SK-MEL-5 (cell line): ENCODE results near the gene PDCD11. TPM values are rescaled to one million over a fixed set of nuclear protein-coding genes. Genes with fewer than 3 reads are reported as not detected.
"Not testable (repeated sequence)": the region's sequence is repeated elsewhere in the genome, so short reads cannot be mapped to it uniquely, and the experiment has no call there.

Source experiments
- DNase-seq: peaks from one replicate; pipeline ENCODE4 v3.0.0-alpha.2; 2016; ENCODE audit warnings: low read depth, low spot score
- in situ Hi-C: cut with HindIII; loops from 2 replicates; pipeline ENCODE4 v1.10.0; 2016; ENCODE audit warnings: low sequenced_read_pairs, high pct_unique_total_duplicates, low pct_unique_long_range_greater_than_20kb
- total RNA-seq: library from RNA; depleted of rRNA; stranded (reverse); fragments of >200 nt; shearing (Covaris generic); gene quantifications from 2 replicates; pipeline ENCODE4 v1.2.3, GENCODE V29; 2014

PDCD11 gene
- total RNA-seq, 1 experiment from 2014 or later, result 31.8 TPM

DNA sequence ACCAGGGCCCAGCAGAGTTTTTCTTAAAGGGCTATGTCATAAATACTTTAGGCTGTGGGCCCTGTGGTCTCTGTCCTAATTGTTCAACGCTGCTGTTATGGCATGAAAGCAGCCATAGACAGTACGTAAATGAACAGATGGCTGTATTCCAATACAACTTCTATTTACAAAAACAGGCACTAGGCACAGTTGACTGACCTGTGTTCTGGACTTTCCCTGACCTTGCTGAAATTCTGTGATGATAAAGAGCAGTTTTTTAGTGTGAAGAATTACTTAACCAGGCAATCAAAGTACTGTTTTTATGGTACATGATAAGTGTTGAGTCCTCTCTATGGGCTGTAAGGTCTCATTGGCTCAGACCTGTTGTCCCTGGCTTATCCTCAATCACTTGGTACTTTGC lies 17.1 kb downstream of the PDCD11 start:
- no peak for DNase-seq
- in situ Hi-C loops, result no loop called here

DNA sequence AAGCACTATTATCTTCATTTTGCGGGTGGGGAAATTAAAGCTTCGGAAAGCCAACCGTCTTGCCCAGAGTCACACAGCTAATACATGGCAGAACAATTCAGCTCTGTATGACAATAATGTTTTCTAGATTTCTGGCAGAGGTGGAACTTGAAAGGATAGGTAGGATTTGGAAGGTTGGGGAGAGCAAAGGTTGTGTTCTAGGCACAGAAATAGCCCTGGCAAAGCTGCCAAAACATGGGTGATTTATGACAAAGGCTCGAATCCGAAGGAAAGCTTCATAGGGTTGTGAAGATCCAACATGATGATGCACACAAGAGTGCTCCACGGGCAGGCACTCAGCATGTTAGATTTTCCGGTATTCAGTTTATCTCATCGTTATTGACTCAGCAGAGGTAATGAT lies 19.2 kb downstream of the PDCD11 start:
- in situ Hi-C loops, result no loop called here

GRCh38 chr10:103416436-103417147 lies 20.2 kb downstream of the PDCD11 start:
- in situ Hi-C loops, result no loop called here
- peak; percentile 67 for DNase-seq

More for the DNA sequence above, 19.2 kb downstream of the PDCD11 start:
- DNase-seq, result no peak

DNA sequence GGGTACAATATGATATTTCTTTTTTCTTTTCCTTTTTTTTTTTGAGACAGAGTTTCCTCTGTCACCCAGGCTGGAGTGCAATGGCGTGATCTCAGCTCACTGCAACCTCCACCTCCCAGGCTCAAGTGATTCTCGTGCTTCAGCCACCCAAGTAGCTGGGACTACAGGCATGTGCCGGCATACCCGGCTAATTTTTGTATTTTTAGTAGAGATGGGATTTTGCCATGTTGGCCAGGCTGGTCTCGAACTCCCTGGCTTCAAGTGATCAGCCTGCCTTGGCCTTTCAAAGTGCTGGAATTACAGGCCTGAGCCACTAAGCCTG lies 20.7 kb downstream of the PDCD11 start:
- DNase-seq, in situ Hi-C loops: not testable (repeated sequence)

- DNase-seq, result no peak
- in situ Hi-C loops, result no loop called here
Observed at GRCh38 chr10:103417601-103418000, 21.2 kb downstream of the PDCD11 start.

DNA sequence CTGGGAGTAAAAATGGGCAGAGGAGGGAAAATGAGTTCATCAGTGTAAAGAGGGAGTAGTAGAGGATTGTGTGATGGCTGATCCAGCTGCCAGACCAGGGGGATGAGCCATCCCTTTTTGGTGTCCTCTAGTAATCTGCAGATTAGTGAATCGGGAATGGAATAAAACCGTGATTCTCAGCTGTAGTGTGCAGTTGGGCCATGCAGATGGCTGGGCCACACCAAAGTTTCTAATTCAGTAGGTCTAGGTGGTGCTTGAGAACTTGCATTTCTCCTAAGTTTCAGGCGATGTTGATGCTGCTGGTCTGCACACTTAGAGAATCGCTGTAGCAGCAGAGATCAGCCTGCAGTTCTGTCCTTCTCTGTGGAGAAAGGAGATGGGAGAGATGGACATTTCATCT lies 22.7 kb downstream of the PDCD11 start:
- DNase-seq, result no peak
- in situ Hi-C loops, result no loop called here

GRCh38 chr10:103423748-103424147 lies 27.3 kb downstream of the PDCD11 start:
- in situ Hi-C loops, result no loop called here
- no peak for DNase-seq

- in situ Hi-C loops, result no loop called here
- DNase-seq, result no peak
Observed at GRCh38 chr10:103427866-103428265, 31.4 kb downstream of the PDCD11 start.

DNA sequence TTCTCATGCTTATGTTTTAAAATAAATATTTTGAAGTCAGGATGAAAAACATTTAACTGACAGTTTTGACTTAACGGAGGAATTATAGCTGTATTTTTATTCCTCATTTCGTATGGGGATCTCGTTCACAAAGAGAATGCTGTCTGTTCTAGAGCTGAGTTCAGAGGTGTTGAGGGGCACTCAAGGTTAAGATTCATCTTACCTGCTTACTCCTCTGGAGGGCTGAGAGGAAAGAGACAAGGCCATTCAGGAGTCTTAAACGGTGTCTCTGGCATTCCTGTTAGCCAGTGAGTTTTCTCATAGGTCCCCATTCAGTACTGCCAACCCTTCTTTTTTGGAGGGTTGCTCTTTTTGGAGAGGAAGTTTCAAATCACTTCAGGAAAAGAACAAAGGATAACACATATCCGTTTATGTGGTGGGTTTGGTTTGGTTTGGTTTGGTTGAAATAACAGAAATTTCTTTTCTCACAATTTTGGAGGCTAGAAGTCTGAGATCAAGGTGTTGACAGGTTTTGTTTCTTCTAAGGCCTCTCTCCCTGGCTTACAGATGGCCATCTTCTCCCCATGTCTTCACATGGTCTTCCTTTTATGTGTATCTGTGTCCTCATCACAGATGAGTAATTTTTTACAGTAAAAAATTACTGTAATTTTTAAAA lies 32.7 kb downstream of the PDCD11 start:
- in situ Hi-C loops, result no loop called here
- DNase-seq, result no peak

- in situ Hi-C loops, result no loop called here
- DNase-seq, result no peak
Observed at GRCh38 chr10:103429647-103430046, 33.2 kb downstream of the PDCD11 start.

- DNase-seq, result no peak
- in situ Hi-C loops, result no loop called here
Observed at GRCh38 chr10:103431902-103432301, 35.5 kb downstream of the PDCD11 start.

GRCh38 chr10:103433858-103434257 lies 37.4 kb downstream of the PDCD11 start:
- DNase-seq, result no peak
- in situ Hi-C loops, result no loop called here

- in situ Hi-C loops, result no loop called here
- DNase-seq, result no peak
Observed at GRCh38 chr10:103439776-103440175, 43.4 kb downstream of the PDCD11 start.

- no peak for DNase-seq
- in situ Hi-C loops, result no loop called here
Observed at GRCh38 chr10:103440416-103440815, 44.0 kb downstream of the PDCD11 start.

DNA sequence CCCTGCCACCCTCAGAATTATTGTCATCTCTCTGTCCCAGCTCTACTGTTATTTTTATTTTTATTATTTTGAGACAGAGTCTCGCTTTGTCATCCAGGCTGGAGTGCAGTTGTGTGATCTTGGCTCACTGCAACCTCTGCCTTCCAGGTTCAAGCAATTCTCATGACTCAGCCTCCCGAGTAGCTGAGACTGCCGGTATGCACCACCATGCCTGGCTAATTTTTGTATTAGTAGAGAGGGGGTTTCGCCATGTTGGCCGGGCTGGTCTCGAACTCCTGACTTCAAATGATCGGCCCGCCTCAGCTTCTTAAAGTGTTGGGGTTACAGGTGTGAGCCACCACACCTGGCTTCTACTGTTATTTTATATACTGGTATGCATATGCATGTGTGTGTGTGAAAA lies 44.8 kb downstream of the PDCD11 start:
- DNase-seq, result no peak
- in situ Hi-C loops, result no loop called here

DNA sequence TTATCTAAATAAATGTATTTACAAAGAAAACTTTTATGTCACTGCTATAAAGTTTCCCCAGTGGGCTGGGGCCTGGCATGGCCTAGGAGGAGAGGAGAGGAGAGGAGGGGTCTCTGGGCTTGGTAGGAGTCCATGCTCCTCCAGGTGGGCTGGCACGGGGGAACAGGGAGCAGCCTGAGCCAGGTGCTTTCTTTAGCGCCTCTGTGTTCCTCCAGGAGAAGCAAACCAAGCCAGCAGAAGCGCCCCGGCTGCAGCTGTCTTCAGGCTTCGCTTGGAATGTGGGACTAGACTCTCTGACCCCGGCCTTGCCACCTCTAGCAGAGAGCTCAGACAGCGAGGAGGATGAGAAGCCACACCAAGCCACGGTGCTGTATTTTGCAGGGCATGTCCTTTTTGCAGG lies 45.2 kb downstream of the PDCD11 start:
- in situ Hi-C loops, result no loop called here
- DNase-seq, result no peak

DNA sequence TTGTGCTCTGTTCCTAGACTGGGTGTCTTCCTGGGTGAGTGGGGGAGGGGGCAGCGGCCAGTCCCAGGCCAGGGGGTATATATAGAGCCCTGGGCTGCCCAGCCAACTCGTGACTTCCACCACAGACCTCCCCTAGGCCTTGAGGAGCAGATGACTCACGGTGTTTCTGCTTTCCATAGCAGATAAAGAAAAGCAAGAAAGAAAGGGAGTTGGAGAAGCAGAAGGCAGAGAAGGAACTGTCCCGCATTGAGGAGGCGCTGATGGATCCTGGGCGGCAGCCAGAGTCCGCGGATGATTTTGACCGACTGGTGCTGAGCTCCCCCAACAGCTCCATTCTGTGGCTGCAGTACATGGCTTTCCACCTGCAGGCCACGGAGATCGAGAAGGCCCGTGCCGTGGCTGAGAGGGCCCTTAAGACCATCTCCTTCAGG lies 45.6 kb downstream of the PDCD11 start:
- in situ Hi-C loops, result no loop called here
- no peak for DNase-seq

GRCh38 chr10:103443475-103444185 lies 47.2 kb downstream of the PDCD11 start:
- no peak for DNase-seq
- in situ Hi-C loops, result no loop called here

GRCh38 chr10:103444478-103444877 lies 48.1 kb downstream of the PDCD11 start:
- DNase-seq, result no peak
- in situ Hi-C loops, result no loop called here
